Activated T-cell treated with anti-CD3 and anti-CD28 coated beads, Interleukin-2, amount 50 U/mL, for 4 hours (primary cell): Measurements from ENCODE around the gene PRSS8. TPM values are rescaled to one million over a fixed set of nuclear protein-coding genes. Genes with fewer than 3 reads are reported as not detected.

Experiments used
- ATAC-seq, 2 donors: fragments of 200-7000 bp; cut with Tn5 transposase; one replicate each; pipeline ENCODE4 v1.10.0; 2021
- DNase-seq: peaks from one replicate; pipeline ENCODE4 v3.0.0-alpha.2; 2020
- H3K27me3 Mint-ChIP-seq: one replicate; pipeline ENCODE4 v1.8.0; 2021; ENCODE audit warnings: low read depth, mixed read lengths
- H3K36me3 Mint-ChIP-seq: one replicate; pipeline ENCODE4 v1.8.0; 2022; ENCODE audit warnings: mixed read lengths; ENCODE audit not compliant: insufficient read depth
- H3K4me1 Mint-ChIP-seq: one replicate; pipeline ENCODE4 v1.8.0; 2021; ENCODE audit warnings: low read depth, mixed read lengths
- H3K4me3 Mint-ChIP-seq: one replicate; pipeline ENCODE4 v1.8.0; 2021; ENCODE audit warnings: mild to moderate bottlenecking, moderate library complexity, mixed read lengths
- H3K9me3 Mint-ChIP-seq: one replicate; pipeline ENCODE4 v1.8.0; 2021; ENCODE audit warnings: mixed read lengths
- total RNA-seq, 3 donors: library from RNA; stranded (reverse); gene quantifications; one replicate each; pipeline ENCODE4 v1.2.1, GENCODE V29; 2021

The PRSS8 gene
- total RNA-seq, 3 donors from 2014 or later: 0.11 to 0.58 (median 0.38) TPM

DNA sequence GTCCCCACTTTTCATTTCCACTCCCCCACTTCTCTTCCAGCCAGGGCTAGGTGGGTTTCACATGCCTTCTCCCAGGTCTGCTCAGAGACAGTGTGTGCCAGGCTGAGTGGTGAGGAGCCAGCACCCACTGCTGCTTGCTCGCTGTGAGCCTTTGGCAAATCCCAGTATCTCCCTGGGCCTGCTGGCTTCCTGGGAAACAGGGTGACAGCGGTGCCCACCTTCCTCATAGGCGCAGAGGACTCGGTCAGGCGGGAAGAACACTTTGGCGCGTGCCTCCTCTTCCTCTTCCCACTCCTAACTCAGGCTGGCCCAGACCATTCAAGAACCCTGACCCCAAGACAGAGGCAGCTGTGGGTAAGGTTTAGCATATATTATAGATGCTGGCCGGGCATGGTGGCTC lies 46.3 kb downstream of the PRSS8 start:
- Mint-ChIP-seq H3K36me3 (peaks cover 9% of the 10 kb centered on the region), H3K4me1 (peaks cover 10% of the 10 kb centered on the region), H3K4me3 (no peak overlapping the region), H3K9me3 (no peaks in the 10 kb centered on the region), H3K27me3 (no peaks in the 10 kb centered on the region)
- ATAC-seq (no peak), DNase-seq (no peak)

DNA sequence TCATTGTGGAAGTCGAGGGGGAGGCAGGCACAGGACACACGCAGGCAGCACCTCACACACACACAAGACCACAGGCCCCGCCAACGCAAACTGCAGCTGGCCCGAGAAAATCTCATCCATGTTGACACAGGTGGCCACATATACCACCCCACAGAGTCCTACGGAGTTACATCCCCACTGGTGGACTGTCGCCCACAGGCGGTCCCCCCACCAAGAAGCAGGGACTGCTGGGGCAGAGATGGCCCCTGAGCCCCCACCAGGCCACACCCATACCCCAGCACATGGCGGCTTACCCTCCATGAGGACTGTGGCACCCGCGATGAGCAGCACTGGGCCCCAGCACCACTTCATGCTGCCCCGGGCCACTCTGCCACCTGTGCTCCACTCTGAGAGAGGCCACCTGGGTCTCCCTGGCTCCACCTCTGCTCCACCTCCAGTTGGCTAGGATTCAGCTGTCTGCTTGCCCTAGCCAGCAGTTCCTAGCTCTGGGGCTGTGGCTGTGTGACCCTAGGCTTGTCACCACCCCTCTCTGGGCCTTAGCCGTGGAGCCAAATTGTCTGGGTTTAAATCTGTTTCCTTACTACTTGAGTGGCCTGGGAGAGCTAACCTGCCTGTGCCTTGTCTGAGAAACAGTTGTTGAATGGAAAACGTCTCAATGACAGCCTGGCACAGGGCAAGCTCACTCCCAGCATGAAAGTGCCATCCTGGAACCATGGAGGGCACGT lies 46.9 kb downstream of the PRSS8 start, which contains the start of gene PRSS53:
Gene PRSS53 (minus strand): TSS at position 485 of the 725 bp plus-strand sequence. CDS start 134 bp downstream, at position 351.
- no peak for ATAC-seq
- DNase-seq: no peak
- H3K9me3 Mint-ChIP-seq: no peaks in the 10 kb centered on the region
- peaks cover 7% of the 10 kb centered on the region for H3K4me1 Mint-ChIP-seq
- H3K27me3 Mint-ChIP-seq: no peaks in the 10 kb centered on the region
- no peak within 1 kb of the TSS for H3K4me3 Mint-ChIP-seq
- peaks cover 9% of the 10 kb centered on the region for H3K36me3 Mint-ChIP-seq

DNA sequence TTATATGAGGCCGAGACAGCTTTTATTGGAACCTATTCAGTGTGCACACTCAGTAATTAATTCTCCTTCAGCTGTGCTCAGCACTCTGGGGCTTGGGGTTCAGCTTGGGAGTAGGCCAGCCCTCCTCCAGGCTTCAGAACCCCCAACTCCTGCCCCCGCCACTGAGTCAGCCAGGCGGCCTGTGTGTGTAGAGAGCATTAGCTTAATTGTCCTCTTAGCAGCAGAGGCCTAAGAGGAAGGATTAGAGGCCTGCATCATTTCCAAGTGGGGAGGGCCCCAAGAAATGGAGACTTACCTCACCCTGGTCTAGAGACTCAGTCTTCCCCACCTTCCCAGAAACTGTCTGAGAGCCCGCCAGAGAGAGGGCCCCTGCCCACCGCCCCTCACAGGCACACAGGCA lies 47.6 kb downstream of the PRSS8 start:
- no peak overlapping the region for H3K4me3 Mint-ChIP-seq
- peaks cover 9% of the 10 kb centered on the region for H3K36me3 Mint-ChIP-seq
- DNase-seq: no peak
- ATAC-seq: no peak
- H3K27me3 Mint-ChIP-seq: no peaks in the 10 kb centered on the region
- H3K4me1 Mint-ChIP-seq: peaks cover 4% of the 10 kb centered on the region
- H3K9me3 Mint-ChIP-seq: no peaks in the 10 kb centered on the region

DNA sequence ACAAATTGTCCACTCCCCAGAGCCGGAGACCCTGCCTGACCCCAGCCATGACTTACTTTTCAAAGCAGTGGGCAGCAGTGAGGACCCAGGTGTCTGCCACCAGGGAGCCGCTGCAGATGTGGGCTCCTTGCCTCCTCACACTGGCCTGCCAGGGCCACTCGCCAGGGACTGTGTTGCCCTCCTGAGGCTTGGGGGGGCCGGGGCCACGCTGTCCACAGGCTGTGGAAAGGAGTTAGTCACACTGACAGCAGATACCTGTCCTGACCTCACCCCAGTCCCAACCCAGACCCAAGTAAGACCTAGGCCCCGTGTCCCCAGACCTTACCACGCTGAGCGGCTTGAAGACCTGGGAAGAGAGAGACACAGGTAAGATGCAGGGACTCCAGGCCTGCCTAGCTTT lies 48.0 kb downstream of the PRSS8 start:
- H3K4me1 Mint-ChIP-seq: peaks cover 2% of the 10 kb centered on the region
- no peaks in the 10 kb centered on the region for H3K27me3 Mint-ChIP-seq
- no peaks in the 10 kb centered on the region for H3K9me3 Mint-ChIP-seq
- ATAC-seq: no peak
- no peak for DNase-seq
- no peak overlapping the region for H3K4me3 Mint-ChIP-seq
- peaks cover 9% of the 10 kb centered on the region for H3K36me3 Mint-ChIP-seq

DNA sequence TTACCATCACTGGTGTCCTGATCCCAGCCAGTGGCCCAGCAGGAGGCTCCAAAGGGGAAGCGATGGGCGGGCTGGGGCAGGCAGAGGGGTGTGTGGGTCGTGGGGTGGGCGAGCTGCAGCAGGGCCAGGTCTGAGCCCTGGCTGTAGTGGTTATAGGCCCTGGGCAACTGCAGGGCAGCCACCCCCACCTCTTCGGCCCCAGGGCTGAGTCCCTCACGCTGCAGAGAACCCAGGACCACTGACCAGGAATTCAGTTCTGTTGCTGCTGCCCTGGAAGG lies 49.0 kb downstream of the PRSS8 start:
- H3K27me3 Mint-ChIP-seq: no peaks in the 10 kb centered on the region
- H3K4me1 Mint-ChIP-seq: peaks cover 5% of the 10 kb centered on the region
- no peak overlapping the region for H3K4me3 Mint-ChIP-seq
- peaks cover 10% of the 10 kb centered on the region for H3K36me3 Mint-ChIP-seq
- H3K9me3 Mint-ChIP-seq: no peaks in the 10 kb centered on the region
- no peak for DNase-seq
- no peak for ATAC-seq

DNA sequence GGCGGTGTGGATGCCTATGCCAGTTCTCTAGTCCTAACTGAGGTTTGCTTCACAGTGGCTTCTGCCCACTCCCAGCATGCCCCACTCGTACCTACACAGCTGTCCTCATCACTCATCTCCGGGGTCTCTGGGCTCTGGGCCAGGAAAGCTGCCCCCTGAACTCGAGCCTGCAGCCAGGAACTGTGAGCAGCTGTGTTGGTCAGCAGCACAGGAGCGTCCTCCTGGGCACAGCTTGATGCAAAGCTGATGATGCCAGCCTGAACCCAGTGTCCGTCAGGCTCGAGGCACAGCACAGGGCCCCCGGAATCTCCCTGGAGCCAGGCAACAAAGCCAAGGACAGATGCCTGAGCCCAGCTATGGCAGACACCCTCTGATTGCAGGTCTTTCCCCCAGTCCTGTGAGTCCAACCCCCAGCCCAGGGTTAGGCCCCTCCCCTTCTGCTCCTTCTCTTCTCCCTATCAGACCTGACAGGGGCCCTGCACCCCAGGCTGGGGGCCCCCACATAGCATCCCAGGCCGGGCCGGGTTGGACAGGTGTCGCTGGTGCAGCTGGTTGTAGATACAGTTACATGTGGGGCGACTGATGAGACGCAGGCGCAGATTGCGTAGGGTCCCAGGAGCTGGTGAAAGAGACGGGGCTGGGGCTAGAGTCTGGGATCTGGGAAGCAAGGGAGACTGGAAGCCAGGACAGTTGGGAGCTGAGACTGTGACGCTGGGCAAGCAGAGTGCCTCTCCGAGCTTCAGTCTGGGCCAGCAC lies 49.5 kb downstream of the PRSS8 start:
- no peaks in the 10 kb centered on the region for H3K9me3 Mint-ChIP-seq
- ATAC-seq (no peak), DNase-seq (no peak)
- H3K4me3 Mint-ChIP-seq: no peak overlapping the region
- peaks cover 5% of the 10 kb centered on the region for H3K4me1 Mint-ChIP-seq
- H3K36me3 Mint-ChIP-seq: peaks cover 9% of the 10 kb centered on the region
- H3K27me3 Mint-ChIP-seq: no peaks in the 10 kb centered on the region

DNA sequence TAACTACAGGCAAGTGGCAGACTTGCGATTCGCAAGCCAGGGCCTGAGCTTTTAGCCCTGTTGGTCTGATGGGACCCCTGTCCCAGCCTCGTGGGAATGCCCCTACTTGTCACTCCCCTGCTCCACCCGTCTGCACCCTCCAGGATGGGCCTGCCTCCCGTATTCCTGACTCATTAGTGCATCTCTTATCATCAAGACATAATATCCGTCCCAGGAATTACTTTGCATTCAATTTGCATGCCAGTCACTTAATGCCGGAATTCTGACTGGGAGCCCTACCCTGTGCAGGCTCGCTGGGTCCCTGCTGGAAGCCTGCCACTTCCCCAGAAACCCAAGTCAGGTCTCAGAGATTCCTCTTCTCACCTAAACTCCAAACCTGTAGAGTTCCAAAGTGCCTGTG lies 50.1 kb downstream of the PRSS8 start:
- ATAC-seq (no peak), DNase-seq (no peak)
- Mint-ChIP-seq H3K27me3 (no peaks in the 10 kb centered on the region), H3K4me3 (no peak overlapping the region), H3K36me3 (peaks cover 11% of the 10 kb centered on the region), H3K4me1 (peaks cover 8% of the 10 kb centered on the region), H3K9me3 (no peaks in the 10 kb centered on the region)

DNA sequence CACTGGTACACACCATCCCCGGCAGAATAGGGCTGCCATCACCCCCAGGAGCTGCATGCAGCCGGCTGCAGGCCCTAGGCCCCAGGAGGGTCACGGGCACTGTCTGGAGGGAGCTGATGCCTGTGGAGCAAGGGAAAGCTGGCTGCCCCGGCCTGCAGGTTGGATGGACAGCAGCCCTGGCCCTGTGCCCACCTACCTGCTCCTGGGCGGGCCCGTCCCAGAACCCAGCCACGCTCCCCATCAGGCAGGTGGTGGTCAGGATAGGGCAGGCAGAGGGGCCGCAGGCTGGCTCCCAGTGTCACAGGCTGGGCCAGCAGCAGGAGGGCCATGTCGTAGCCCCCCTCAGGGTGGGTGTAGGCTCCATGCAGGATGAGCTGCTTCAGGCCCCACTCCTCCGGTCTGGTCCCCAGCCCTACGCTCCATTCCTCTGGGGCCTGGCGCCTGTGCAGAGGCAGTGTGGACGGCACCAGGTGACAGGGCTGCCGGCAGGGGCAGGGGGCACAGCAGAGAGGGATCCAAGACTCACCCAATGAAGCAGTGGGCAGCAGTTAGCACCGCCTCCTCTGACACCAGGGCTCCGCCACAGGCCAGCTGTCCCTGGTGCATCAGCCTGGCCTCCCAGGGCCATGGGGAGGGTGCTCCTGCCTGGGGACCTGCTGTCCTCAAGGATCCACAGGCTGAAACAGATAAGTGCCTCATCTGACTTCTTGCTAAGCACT lies 50.8 kb downstream of the PRSS8 start:
- DNase-seq (no peak), ATAC-seq (no peak)
- no peaks in the 10 kb centered on the region for H3K9me3 Mint-ChIP-seq
- H3K27me3 Mint-ChIP-seq: no peaks in the 10 kb centered on the region
- H3K36me3 Mint-ChIP-seq: peaks cover 11% of the 10 kb centered on the region
- H3K4me3 Mint-ChIP-seq: no peak overlapping the region
- H3K4me1 Mint-ChIP-seq: peaks cover 8% of the 10 kb centered on the region

DNA sequence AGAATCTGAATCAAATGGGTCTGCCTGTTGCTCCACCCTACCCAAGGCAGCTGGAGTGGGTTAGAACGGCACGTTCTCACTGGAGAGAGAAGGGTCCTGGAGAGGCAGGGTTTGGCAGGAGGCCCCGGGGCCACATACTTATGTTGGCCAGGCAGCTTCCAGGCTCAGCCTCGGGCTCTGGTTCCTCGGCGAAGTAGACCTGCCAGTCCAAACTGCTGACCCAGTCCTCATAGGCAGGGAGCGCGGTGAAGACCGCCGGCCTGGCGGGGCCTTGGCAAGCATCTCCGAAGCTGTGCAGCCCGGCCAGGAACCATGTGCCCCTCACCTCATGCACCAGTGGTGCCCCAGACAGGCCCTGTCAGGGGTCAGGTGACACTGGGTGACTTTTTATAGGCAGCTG lies 51.5 kb downstream of the PRSS8 start:
- Mint-ChIP-seq H3K36me3 (peaks cover 10% of the 10 kb centered on the region), H3K4me3 (no peak overlapping the region), H3K27me3 (no peaks in the 10 kb centered on the region), H3K4me1 (peaks cover 10% of the 10 kb centered on the region), H3K9me3 (no peaks in the 10 kb centered on the region)
- DNase-seq (no peak), ATAC-seq (no peak)

DNA sequence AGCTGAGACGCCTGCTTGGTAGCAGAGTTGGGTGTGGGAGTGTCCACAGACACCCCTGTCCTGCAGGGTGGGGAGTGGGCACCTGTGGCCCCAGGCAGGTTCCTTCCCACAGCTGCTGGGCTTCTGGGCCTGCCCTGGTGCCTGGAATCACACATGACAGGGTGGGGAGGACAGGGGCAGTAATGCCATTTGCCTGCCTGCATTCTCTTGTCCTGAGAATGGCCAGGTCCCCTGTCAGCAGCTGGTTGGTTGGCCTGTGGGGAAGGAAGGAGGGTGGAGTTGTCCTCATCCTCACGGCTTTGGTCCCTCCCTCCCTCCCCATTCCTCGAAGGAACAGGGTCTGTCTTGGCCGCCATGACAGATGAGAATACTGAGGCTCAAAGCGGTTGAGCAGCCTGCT lies 52.0 kb downstream of the PRSS8 start:
- DNase-seq: no peak
- H3K4me1 Mint-ChIP-seq: peaks cover 12% of the 10 kb centered on the region
- no peak overlapping the region for H3K4me3 Mint-ChIP-seq
- ATAC-seq: no peak
- peaks cover 15% of the 10 kb centered on the region for H3K36me3 Mint-ChIP-seq
- no peaks in the 10 kb centered on the region for H3K9me3 Mint-ChIP-seq
- H3K27me3 Mint-ChIP-seq: no peaks in the 10 kb centered on the region

DNA sequence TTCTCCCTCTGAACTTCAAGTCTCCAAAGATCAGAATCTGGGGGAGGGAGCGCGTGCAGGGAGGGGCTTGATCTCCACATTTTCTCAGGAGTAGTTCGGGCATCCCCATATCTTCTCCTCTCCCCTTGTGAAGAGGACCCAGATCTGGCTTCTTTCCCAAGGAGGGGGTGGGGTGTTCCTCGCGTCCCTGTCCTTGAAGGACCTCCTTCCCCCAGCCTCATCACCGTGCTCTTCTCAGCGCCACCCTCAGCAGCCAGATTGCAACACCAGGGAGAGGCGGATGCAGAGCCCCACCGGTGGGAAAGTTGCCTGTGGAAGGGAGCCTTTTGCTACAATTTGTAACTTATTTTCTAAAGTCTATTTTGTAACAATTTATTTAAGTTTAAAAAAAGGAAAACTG lies 52.4 kb downstream of the PRSS8 start:
- ATAC-seq (no peak), DNase-seq (no peak)
- Mint-ChIP-seq H3K36me3 (peaks cover 19% of the 10 kb centered on the region), H3K4me1 (peaks cover 13% of the 10 kb centered on the region), H3K4me3 (no peak overlapping the region), H3K9me3 (no peaks in the 10 kb centered on the region), H3K27me3 (no peaks in the 10 kb centered on the region)

DNA sequence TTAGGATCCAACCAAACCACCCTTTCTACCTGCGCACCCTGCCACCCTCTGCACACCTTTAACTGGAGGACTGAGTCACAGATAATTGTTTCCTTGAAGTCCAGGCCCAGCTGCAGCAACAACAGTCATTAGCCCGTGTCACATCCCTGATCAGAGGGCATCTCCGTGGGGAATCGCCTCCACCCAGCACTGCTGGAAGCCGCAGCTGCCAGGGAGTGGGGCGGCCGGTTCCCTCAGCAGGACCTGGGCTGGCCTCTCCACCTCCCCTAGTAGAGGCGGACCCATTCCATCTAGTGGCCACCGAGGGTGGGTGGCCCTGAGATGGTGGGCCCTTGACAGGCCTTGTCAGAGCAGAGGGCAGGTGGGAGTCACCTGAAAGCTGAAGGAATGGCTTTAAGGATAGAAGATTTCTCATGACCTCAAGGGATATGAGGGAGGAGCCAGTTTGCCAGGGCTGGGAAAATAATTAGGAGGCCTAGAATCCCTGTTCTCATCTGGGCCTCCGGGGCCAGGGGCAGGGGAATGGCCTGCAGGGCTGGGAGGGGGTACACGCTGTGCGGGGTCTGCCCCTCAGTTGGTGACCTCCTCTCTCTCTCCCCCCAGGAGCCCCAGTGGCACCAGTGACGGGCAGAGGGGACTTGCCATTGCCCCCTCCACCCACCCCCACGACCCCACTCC lies 53.0 kb downstream of the PRSS8 start:
- no peak for DNase-seq
- peaks cover 16% of the 10 kb centered on the region for H3K4me1 Mint-ChIP-seq
- H3K9me3 Mint-ChIP-seq: no peaks in the 10 kb centered on the region
- no peak for ATAC-seq
- H3K36me3 Mint-ChIP-seq: peaks cover 25% of the 10 kb centered on the region
- H3K4me3 Mint-ChIP-seq: no peak overlapping the region
- H3K27me3 Mint-ChIP-seq: no peaks in the 10 kb centered on the region
